Left ventricle myocardium superior (tissue), 1 donor: ENCODE results near the gene OGFOD1. TPM values are rescaled to one million over a fixed set of nuclear protein-coding genes. Genes with fewer than 3 reads are reported as not detected.

Experiments used
- ATAC-seq: fragments of 200-7000 bp; cut with Tn5 transposase; one replicate; pipeline ENCODE4 v1.9.1; 2020; ENCODE audit warnings: mild to moderate bottlenecking, moderate library complexity
- DNase-seq: peaks from one replicate; pipeline ENCODE4 v3.0.0-alpha.2; 2020
- intact Hi-C: fragments of 100-400 bp; cut with micrococcal nuclease; formaldehyde crosslinking; loops from one replicate; pipeline ENCODE4 v1.11.0; 2022
- long read RNA-seq: library from polyadenylated mRNA; unstranded; transcript quantifications from one replicate; pipeline ENCODE4 v2.0.0, GENCODE V29; 2021
- total RNA-seq: library from RNA; stranded (reverse); fragmentation: NEBNext Ultra II Directional; extraction: Animal tissue kit (Norgen Biotek cat#: 25700); gene quantifications from one replicate; pipeline ENCODE4 v1.2.1, GENCODE V29; 2021
- donor health status: DM: no; HTN: yes; CAD: no; lungs with severe emphysema.

The OGFOD1 gene
- total RNA-seq = 27.1 TPM
- long read RNA-seq, full-length matches to known transcripts = 9 of 13 reads
- long read RNA-seq, partial matches to known transcripts = 3 of 13 reads
- long read RNA-seq, other reads (novel, unspliced or antisense) = 1 of 13 reads

GRCh38 chr16:56450986-56451752 lies at the start of gene OGFOD1, which contains the start of gene NUDT21:
OGFOD1 (plus strand) TSS chr16:56451554; CDS start chr16:56451613, 59 bp downstream.
NUDT21 (minus strand) TSS chr16:56451332; CDS start chr16:56451202, 130 bp downstream.
- intact Hi-C loops = no loop called here
- peak; percentile 94 for DNase-seq
- peak; percentile 99 for ATAC-seq

DNA sequence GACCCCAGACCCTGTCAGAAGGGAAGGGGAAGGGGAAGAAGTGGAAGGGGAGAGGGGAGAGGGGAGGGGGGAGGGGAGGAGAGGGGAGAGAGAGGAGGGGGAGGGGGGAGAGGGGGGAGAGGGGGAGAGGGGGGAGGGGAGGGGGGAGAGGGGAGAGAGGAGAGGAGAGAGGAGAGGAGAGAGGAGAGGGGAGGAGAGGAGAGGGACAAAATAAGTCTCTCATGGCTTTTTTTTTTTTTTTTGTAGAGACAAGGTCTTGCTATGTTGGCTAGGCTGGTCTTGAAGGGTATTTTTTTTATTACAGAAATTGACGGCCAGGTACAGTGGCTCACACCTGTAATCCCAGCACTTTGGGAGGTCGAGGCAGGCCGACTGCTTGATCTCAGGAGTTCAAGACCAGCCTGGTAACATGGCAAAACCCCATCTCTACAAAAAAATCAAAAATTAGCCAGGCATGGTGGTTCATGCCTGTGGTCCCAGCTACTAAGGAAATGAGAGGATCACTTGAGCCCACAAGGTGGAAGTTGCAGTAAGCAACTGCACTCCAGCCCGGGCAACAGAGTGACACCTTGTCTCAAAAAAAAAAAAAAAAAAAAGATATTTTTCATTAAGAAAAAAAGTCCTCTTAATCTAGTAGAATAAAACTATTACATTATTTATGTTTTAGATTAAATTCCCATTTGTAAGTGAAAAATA lies 45.2 kb upstream of the OGFOD1 start:
- intact Hi-C loops = no loop called here
- ATAC-seq = no peak
- DNase-seq = no peak

DNA sequence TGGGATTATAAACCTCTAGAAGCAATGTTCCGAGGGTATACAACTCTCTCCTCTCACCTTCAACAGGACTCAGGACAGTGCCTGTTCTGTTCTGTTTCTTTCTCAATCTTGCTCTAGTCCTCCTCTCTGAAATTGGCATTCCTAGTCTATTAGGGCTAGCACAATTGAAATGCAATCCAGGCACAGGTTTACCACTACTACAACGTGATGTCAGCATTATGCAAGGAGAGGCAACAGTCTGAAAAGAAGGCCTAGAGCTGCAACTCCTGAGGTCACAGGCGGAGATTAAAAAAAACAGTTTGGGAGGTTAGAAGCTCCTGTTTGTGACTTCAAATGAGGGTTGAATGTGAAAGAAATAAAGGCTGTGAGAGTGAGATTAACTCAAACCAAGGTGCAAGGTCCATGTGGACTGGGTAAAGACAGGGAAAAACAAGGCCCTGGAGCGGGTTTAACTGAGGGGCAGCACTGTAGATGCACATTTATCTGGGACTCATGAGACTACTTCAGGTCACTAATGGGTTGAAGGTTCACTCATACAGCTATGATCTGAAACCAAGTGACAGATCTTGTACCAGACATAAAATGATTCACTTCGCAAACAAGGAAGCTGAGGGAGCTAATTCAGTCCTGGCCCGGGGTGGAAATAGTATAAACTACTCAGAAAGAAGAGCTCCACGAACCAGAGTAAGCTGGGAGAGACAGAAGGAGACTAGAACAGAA lies 42.8 kb upstream of the OGFOD1 start:
- DNase-seq (no peak), ATAC-seq (no peak)
- intact Hi-C loops = no loop called here

DNA sequence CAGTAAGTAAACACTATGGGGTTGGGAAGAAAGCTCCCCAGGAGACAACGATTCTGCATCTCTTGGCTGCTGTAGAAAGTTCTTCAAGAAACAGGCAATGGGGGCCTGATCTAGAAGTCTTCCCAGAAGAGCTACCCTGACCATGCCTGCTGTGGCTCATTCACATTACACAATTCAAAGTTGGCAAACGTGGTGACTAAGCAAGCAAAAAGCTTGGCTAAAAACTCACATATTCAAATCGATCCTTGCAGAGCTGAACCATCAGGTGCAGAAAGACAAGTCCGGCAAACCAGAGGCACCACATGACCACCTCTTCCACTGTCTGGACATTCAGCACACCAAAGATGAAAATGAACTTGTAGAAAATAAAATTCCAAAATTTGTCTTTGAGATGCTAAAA lies 42.2 kb upstream of the OGFOD1 start:
- DNase-seq = no peak
- no peak for ATAC-seq
- intact Hi-C loops = no loop called here

DNA sequence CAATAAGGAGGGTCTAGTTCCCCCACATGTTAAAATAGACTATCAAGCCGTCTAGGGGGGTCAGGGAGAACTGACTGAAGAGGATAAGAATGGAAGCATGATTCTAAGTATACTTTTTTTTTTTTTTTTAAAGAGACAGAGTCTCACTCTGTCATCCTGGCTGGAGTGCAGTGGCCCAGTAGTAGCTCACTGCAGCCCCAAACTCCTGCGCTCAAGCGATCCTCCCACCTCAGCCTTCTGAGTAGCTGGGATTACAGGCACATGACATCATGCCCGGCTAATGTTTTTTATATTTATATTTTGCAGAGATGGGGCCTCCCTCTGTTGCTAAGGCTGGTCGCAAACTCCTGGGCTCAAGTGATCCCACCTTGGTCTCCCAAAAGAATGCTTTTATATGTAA lies 40.2 kb upstream of the OGFOD1 start:
- DNase-seq (no peak), ATAC-seq (no peak)
- intact Hi-C loops = no loop called here

DNA sequence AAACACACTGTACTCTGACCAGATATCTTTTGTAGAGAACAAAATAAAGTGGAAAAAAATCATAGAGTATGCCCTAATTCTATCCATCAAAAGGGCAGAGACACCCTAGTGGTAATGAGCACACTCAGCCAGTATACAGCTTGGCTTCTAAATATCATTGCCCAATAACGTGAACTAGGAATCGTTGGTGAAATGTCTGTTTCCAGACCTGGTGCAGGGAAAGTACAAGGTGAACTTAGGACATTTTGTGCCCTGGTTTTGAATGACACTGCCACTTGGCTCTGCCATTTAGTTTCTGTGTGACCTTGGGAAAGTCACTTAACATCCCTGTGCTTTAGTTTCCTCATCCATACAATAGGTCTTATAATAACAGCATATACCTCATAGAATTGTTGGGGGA lies 39.7 kb upstream of the OGFOD1 start:
- intact Hi-C loops = no loop called here
- no peak for ATAC-seq
- DNase-seq = no peak

- intact Hi-C loops = no loop called here
- ATAC-seq (no peak), DNase-seq (no peak)
Measured at GRCh38 chr16:56413381-56413780, 38.0 kb upstream of the OGFOD1 start.

DNA sequence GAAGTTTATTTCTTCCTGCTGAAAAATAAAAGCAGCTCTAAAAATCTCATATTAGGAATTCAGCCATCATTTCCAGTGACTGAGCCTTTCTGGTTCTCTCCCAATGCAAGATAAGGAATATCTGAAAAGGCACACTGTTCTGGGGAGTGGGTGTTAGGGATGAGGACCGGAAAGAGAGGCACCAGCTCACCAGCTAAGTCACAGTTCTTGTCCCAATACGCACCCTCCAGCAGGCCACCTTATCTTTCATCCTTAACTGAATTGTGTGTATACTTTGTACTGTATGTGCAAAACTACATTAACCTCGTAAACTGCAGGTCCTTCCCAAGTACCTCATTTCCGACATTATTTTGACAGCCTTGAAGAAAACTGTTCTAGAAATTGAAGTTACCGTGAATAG lies 37.0 kb upstream of the OGFOD1 start:
- DNase-seq = no peak
- ATAC-seq = no peak
- intact Hi-C loops = no loop called here

- ATAC-seq (no peak), DNase-seq (no peak)
- intact Hi-C loops = no loop called here
Measured at GRCh38 chr16:56415875-56416274, 35.5 kb upstream of the OGFOD1 start.

- DNase-seq (no peak), ATAC-seq (no peak)
- intact Hi-C loops = no loop called here
Measured at GRCh38 chr16:56417138-56417537, 34.2 kb upstream of the OGFOD1 start.

DNA sequence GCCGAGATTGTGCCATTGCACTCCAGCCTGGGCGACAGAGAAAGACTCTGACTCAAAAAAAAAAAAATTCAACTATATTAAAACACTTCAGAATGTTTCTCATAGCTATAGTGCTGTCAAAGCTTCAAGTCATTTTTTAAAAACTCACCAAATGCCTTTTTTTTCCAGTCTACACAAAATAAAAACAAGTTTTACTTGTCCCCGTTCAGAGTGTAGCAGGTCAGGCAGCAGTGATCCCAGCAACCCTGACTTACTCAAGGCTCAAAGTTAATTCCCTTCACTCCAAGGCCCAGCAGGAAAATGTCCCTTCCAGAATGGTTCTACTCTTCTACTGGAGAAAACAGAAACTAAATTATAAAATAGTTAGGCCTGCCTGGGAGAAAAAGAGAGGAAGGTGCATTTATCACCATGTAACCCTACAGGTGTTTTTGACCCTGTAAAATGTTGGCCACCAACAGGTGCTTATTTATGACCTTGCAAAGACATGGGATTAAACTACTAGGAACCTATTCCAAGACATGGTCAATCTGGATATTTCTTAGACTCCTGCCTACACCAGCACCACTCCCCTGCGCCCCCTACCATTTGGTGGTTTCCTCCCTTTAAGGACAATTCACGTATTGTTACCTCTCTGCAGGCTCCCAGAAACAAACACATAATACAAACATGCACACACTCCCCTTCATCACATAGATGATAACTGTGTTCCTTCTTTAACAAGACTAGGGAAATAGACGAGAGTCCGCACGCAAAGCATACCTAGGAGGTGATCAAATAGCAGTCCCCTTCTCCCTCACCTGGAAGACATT lies 31.4 kb upstream of the OGFOD1 start:
- no peak for DNase-seq
- no peak for ATAC-seq
- intact Hi-C loops = no loop called here

DNA sequence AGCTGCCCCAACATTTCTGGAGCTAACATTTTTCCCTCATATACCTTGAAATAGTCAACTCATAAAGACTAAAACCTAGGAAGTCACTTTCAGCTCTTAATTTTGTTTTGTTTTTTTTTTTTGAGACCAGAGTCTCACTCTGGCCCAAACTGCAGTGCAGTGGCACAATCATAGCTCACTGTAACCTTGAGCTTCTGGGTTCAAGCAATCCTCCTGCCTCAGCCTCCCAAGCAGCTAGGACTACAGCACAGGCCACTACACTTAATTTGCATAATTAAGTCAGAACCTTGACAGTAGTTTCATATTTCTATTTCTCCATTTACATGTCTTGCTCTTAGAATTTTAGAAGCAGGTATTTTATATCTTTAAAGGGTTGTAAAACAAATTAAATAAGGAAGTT lies 30.7 kb upstream of the OGFOD1 start:
- intact Hi-C loops = no loop called here
- ATAC-seq (no peak), DNase-seq (no peak)

DNA sequence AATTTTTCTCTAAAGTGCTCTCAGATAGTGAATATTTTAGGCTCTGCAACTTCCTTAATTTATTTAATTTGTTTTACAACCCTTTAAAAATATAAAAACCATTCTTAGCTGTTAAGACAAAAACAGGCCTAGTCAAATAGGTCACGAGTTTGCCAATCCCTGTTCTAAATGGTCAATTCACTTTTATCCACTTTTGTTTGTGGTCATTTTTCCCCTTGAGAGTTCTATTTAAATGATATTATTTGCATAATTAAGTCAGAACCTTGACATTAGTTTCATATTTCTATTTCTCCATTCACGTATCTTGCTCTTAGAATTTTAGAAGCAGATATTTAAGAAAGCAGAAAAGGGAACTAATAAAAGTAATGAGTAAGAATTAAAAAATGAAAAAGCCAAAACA lies 30.0 kb upstream of the OGFOD1 start:
- intact Hi-C loops = no loop called here
- ATAC-seq = no peak

GRCh38 chr16:56421976-56422669 lies 29.2 kb upstream of the OGFOD1 start:
- intact Hi-C loops = no loop called here
- DNase-seq (no peak), ATAC-seq (no peak)

More for the DNA sequence above, 30.0 kb upstream of the OGFOD1 start:
- DNase-seq = no peak

DNA sequence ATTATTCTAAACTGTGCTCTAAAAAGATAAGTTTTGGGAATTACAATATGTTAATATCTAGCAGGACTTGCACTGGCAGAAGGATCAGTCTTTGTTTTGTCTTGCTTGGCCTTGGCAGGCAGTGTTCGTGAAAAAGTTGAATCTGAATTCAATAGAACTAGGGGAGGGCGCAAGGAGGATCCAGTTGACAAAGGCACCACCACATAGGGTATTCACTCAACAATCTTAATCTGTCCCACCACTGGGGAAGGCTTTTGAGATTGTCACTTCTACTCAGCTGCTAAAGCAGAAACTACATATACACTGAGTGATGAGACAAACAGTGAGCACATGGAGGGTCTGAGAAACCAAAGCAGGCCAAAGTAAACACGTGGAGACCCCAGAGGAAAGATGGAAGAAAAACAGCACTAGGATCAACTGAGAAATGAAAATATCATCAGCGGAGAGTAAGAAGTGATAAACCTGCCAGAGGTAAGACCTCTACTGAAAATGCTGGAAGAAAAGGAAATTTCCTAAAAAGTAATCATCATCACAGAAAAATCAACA lies 28.4 kb upstream of the OGFOD1 start:
- intact Hi-C loops = no loop called here
- DNase-seq (no peak), ATAC-seq (no peak)

- ATAC-seq (no peak), DNase-seq (no peak)
- intact Hi-C loops = no loop called here
Measured at GRCh38 chr16:56423584-56424403, 27.6 kb upstream of the OGFOD1 start.

GRCh38 chr16:56424404-56424764 lies 27.0 kb upstream of the OGFOD1 start:
- DNase-seq = no peak
- intact Hi-C loops = no loop called here

More at GRCh38 chr16:56424404-56424764, 27.0 kb upstream of the OGFOD1 start:
- ATAC-seq = peak; percentile 5
